K562 (cell line): ENCODE data around the gene SEC31A.

Source experiments
- SMARCA5 ChIP-seq: fragments of 450-650 bp; IDR thresholded peaks from 2 replicates; pipeline ENCODE4 v1.6.1; 2016
- TAF15 ChIP-seq: fragments of 200-400 bp; formaldehyde crosslinking; IDR thresholded peaks from 2 replicates; pipeline ENCODE4 v1.6.1; 2017; ENCODE audit warnings: mild to moderate bottlenecking, low read depth, low read length, moderate library complexity
- TF ChIP-seq, protein P1 (sequence below): sonication (generic); formaldehyde crosslinking; IDR thresholded peaks from 2 replicates; pipeline ENCODE4 v1.9.0; 2022; ENCODE audit warnings: mild to moderate bottlenecking, missing genetic modification reagents
- TF ChIP-seq, protein P2 (sequence below), 3 experiments: IDR thresholded peaks in 2 of 3; conservative IDR thresholded peaks in 1 of 3; 2 replicates each; pipeline ENCODE4 v1.5.1; 2011 to 2012; ENCODE audit warnings: low read length in 3 of 3, mild to moderate bottlenecking in 3 of 3, control low read depth in 2 of 3, improper control_type of control experiment in 1 of 3, inconsistent platforms in 1 of 3, low read depth in 1 of 3, mixed read lengths in 1 of 3, moderate library complexity in 1 of 3; ENCODE audit not compliant: insufficient read depth in 2 of 3

DNA sequence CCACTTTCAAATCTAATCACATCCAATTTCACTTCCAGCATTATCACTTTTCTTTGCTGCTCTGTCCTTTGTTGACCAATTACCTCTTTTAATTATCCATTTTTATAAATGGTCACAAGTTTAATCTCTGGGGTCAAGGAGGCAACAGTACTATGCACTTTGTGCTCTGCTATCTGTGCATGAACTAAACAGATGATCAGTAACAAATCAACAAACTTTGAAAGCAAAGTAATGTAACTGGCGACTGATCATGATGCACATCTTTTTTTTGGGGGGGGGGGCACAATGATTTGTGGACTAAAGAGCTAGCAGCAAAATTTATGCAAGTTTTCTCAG lies 1.5 kb upstream of the SEC31A start:
- TF ChIP-seq TAF15 (no peak), SMARCA5 (no peak)
- TF ChIP-seq, protein P1, sequence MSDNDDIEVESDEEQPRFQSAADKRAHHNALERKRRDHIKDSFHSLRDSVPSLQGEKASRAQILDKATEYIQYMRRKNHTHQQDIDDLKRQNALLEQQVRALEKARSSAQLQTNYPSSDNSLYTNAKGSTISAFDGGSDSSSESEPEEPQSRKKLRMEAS (CRISPR knock-in tag): no peak
- TF ChIP-seq, protein P2, sequence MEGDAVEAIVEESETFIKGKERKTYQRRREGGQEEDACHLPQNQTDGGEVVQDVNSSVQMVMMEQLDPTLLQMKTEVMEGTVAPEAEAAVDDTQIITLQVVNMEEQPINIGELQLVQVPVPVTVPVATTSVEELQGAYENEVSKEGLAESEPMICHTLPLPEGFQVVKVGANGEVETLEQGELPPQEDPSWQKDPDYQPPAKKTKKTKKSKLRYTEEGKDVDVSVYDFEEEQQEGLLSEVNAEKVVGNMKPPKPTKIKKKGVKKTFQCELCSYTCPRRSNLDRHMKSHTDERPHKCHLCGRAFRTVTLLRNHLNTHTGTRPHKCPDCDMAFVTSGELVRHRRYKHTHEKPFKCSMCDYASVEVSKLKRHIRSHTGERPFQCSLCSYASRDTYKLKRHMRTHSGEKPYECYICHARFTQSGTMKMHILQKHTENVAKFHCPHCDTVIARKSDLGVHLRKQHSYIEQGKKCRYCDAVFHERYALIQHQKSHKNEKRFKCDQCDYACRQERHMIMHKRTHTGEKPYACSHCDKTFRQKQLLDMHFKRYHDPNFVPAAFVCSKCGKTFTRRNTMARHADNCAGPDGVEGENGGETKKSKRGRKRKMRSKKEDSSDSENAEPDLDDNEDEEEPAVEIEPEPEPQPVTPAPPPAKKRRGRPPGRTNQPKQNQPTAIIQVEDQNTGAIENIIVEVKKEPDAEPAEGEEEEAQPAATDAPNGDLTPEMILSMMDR (IDR thresholded peaks at IDR 0.05 in 2 of 3, conservative IDR thresholded peaks at IDR 0.05 in 1 of 3; ENCODE audit: insufficient read depth in 2 of 3, low read depth in 1 of 3, low read length in 3 of 3): no peak
